ENCODE data around the gene NOLC1. TPM values are rescaled to one million over a fixed set of nuclear protein-coding genes. Genes with fewer than 3 reads are reported as not detected.

NOLC1 gene
- total and polyA plus RNA-seq, 2 of the 13 experiments (the other 11 are each of a cell fraction or from before 2014, with no cell fraction given), result 50.6 to 81.0 TPM

DNA sequence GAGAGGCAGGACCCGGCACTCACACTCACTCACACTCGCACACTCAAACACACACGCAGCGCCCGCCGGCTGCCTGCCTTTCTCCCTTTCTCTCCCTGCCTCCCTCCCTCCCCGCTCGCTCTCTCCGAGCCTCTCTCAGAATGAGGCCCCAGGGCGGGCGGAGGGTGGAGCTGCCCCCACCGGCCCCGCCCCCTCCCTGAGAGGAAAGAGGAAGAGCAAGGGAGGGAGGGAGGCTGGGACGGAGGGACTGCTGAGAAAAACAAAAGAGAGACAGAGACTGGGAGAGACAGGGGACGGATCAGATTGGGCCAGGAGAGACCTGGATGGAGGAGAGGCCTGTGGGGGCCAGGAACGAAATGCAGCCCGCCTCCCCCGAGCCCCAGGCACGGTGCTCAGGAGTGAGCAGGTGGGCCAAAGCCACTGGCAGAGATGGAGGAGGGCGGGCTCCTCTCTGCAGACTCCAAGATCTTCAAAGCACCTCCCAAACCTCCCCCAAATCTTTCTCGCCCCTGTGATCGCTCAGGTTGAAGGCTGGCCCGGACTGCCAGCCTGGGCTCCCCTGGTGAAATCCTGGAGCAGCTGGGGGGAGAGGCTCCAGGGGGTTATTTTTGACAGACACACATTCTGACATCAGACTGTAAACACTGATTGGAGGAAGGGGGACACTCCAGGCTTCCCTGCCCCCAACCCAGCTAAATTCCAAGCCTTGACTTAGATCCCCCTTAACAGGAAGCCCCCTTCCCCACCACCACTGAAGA is 37.1 kb upstream of the NOLC1 start (continued):
- no peak for TF ChIP-seq ZNF670 (CRISPR knock-in tag; IDR thresholded peaks at IDR 0.05; ENCODE audit: borderline replicate concordance)
- TF ChIP-seq ZMYM2 (CRISPR knock-in tag; IDR thresholded peaks at IDR 0.05), result no peak
- TF ChIP-seq POLR2A (IDR thresholded peaks at IDR 0.05; ENCODE audit: insufficient read depth in 1 of 2, low read depth in 2 of 2, low read length in 2 of 2), result peak; percentile 67 to 94
- TF ChIP-seq MEIS1 (CRISPR knock-in tag; IDR thresholded peaks at IDR 0.05; ENCODE audit: borderline replicate concordance), result no peak
- TF ChIP-seq, protein P1, sequence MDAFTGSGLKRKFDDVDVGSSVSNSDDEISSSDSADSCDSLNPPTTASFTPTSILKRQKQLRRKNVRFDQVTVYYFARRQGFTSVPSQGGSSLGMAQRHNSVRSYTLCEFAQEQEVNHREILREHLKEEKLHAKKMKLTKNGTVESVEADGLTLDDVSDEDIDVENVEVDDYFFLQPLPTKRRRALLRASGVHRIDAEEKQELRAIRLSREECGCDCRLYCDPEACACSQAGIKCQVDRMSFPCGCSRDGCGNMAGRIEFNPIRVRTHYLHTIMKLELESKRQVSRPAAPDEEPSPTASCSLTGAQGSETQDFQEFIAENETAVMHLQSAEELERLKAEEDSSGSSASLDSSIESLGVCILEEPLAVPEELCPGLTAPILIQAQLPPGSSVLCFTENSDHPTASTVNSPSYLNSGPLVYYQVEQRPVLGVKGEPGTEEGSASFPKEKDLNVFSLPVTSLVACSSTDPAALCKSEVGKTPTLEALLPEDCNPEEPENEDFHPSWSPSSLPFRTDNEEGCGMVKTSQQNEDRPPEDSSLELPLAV (CRISPR knock-in tag; conservative IDR thresholded peaks at IDR 0.05; ENCODE audit: low read depth), result no peak
- TF ChIP-seq ZNF33B (CRISPR knock-in tag; IDR thresholded peaks at IDR 0.05), result no peak
- TF ChIP-seq HNRNPK (IDR thresholded peaks at IDR 0.05; ENCODE audit: low read depth, low read length, poor library complexity, severe bottlenecking), result peak; percentile 14
- TF ChIP-seq, protein P2, sequence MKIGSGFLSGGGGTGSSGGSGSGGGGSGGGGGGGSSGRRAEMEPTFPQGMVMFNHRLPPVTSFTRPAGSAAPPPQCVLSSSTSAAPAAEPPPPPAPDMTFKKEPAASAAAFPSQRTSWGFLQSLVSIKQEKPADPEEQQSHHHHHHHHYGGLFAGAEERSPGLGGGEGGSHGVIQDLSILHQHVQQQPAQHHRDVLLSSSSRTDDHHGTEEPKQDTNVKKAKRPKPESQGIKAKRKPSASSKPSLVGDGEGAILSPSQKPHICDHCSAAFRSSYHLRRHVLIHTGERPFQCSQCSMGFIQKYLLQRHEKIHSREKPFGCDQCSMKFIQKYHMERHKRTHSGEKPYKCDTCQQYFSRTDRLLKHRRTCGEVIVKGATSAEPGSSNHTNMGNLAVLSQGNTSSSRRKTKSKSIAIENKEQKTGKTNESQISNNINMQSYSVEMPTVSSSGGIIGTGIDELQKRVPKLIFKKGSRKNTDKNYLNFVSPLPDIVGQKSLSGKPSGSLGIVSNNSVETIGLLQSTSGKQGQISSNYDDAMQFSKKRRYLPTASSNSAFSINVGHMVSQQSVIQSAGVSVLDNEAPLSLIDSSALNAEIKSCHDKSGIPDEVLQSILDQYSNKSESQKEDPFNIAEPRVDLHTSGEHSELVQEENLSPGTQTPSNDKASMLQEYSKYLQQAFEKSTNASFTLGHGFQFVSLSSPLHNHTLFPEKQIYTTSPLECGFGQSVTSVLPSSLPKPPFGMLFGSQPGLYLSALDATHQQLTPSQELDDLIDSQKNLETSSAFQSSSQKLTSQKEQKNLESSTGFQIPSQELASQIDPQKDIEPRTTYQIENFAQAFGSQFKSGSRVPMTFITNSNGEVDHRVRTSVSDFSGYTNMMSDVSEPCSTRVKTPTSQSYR (CRISPR knock-in tag; IDR thresholded peaks at IDR 0.05; ENCODE audit: borderline replicate concordance), result 0 out of 2 replicates have a peak, but pooled peaks have one; percentile 55
- no peak for TF ChIP-seq ZNF558 (CRISPR knock-in tag; IDR thresholded peaks at IDR 0.05; ENCODE audit: borderline replicate concordance)
- TF ChIP-seq RFX1 (IDR thresholded peaks at IDR 0.05), result no peak
- TF ChIP-seq SP5 (CRISPR knock-in tag; IDR thresholded peaks at IDR 0.05; ENCODE audit: borderline replicate concordance, low read depth), result peak; percentile 90
- TF ChIP-seq TARDBP (CRISPR knock-in tag; IDR thresholded peaks at IDR 0.05), result 0 out of 2 replicates have a peak, but pooled peaks have one; percentile 34
- no peak for TF ChIP-seq ZNF598 (CRISPR knock-in tag; IDR thresholded peaks at IDR 0.05; ENCODE audit: borderline replicate concordance)
- TF ChIP-seq ZNF205 (CRISPR knock-in tag; IDR thresholded peaks at IDR 0.05), result 0 out of 2 replicates have a peak, but pooled peaks have one; percentile 21
- TF ChIP-seq, protein P3, sequence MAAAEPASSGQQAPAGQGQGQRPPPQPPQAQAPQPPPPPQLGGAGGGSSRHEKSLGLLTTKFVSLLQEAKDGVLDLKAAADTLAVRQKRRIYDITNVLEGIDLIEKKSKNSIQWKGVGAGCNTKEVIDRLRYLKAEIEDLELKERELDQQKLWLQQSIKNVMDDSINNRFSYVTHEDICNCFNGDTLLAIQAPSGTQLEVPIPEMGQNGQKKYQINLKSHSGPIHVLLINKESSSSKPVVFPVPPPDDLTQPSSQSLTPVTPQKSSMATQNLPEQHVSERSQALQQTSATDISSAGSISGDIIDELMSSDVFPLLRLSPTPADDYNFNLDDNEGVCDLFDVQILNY (CRISPR knock-in tag; conservative IDR thresholded peaks at IDR 0.05), result no peak
- peak; percentile 67 for TF ChIP-seq KAT8 (CRISPR knock-in tag; IDR thresholded peaks at IDR 0.05)
- TF ChIP-seq FOXK2 (IDR thresholded peaks at IDR 0.05), result no peak
- TF ChIP-seq TBL1XR1 (IDR thresholded peaks at IDR 0.05; ENCODE audit: borderline replicate concordance, low read length, partially characterized antibody), result no peak
- TF ChIP-seq ETV6 (CRISPR knock-in tag; conservative IDR thresholded peaks at IDR 0.05), result no peak
- no peak for TF ChIP-seq BRCA1 (CRISPR knock-in tag; IDR thresholded peaks at IDR 0.05)
- TF ChIP-seq MLLT10 (CRISPR knock-in tag; IDR thresholded peaks at IDR 0.05), result no peak
- TF ChIP-seq ZNF788 (CRISPR knock-in tag; IDR thresholded peaks at IDR 0.05; ENCODE audit: borderline replicate concordance), result no peak; the same call in 1 of the 2 replicates
- no peak for TF ChIP-seq ZSCAN30 (CRISPR knock-in tag; IDR thresholded peaks at IDR 0.05)
- TF ChIP-seq NCOA2 (CRISPR knock-in tag; IDR thresholded peaks at IDR 0.05), result no peak
- TF ChIP-seq ZNF230 (CRISPR knock-in tag; IDR thresholded peaks at IDR 0.05), result no peak
- no peak for TF ChIP-seq ZFAT (CRISPR knock-in tag; conservative IDR thresholded peaks at IDR 0.05)
- no peak for TF ChIP-seq FOXJ3 (CRISPR knock-in tag; IDR thresholded peaks at IDR 0.05; ENCODE audit: borderline replicate concordance)
- no peak for TF ChIP-seq ZNF232 (CRISPR knock-in tag; IDR thresholded peaks at IDR 0.05; ENCODE audit: borderline replicate concordance)

All from HepG2 (cell line).